ENCODE measurements around the gene GLP1R.

The GLP1R gene

GRCh38 chr6:39065561-39065960 is 17.0 kb downstream of the GLP1R start:
- WGBS, 2 experiments (ENCODE audit: insufficient coverage in 2 of 2), result 94 to 96% methylated on average over 8 of the region's 8 CpGs
- Histone ChIP-seq H3K27ac (ENCODE audit: low read depth, low read length, severe bottlenecking) (no peak overlapping the region), H3K9me3 (ENCODE audit: control insufficient read depth, low read length) (no peaks in the 10 kb centered on the region), H3K4me3 (ENCODE audit: extremely low read depth, insufficient read depth, low read length, poor library complexity, severe bottlenecking) (no peak overlapping the region), H3K4me1 (ENCODE audit: control insufficient read depth, insufficient read depth, low read length, poor library complexity, severe bottlenecking) (peaks cover 11% of the 10 kb centered on the region), H3K36me3 (ENCODE audit: control insufficient read depth, insufficient read depth, low read length) (no peaks in the 10 kb centered on the region)

- no peaks in the 10 kb centered on the region for H3K9me3 ChIP-seq (ENCODE audit: control insufficient read depth, low read length)
- no peak overlapping the region for H3K4me3 ChIP-seq (ENCODE audit: extremely low read depth, insufficient read depth, low read length, poor library complexity, severe bottlenecking)
- H3K36me3 ChIP-seq (ENCODE audit: control insufficient read depth, insufficient read depth, low read length), result no peaks in the 10 kb centered on the region
- H3K4me1 ChIP-seq (ENCODE audit: control insufficient read depth, insufficient read depth, low read length, poor library complexity, severe bottlenecking), result peaks cover 4% of the 10 kb centered on the region
- H3K27ac ChIP-seq (ENCODE audit: low read depth, low read length, severe bottlenecking), result no peak overlapping the region
- 75 to 81% methylated on average over 6 to 7 of the region's 7 CpGs for WGBS, 2 experiments (ENCODE audit: insufficient coverage in 2 of 2)
Measured at GRCh38 chr6:39068391-39068790, 19.8 kb downstream of the GLP1R start.

DNA sequence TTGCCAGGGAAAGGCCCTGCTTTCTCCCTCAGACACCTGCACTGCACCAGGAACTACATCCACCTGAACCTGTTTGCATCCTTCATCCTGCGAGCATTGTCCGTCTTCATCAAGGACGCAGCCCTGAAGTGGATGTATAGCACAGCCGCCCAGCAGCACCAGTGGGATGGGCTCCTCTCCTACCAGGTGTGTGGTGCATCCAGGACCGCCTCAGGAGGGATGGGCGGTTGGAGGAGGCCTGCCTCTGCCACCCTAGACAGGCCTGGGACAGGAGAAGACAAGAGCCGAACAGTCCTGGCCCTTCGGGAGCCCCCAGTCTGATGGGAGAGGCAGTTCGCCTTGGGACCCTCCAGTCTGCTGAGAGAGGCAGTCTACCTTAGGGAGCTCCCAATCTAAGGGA is 24.2 kb downstream of the GLP1R start:
- no peaks in the 10 kb centered on the region for H3K36me3 ChIP-seq (ENCODE audit: control insufficient read depth, insufficient read depth, low read length)
- no peaks in the 10 kb centered on the region for H3K9me3 ChIP-seq (ENCODE audit: control insufficient read depth, low read length)
- 86 to 90% methylated on average over 9 of the region's 9 CpGs for WGBS, 2 experiments (ENCODE audit: insufficient coverage in 2 of 2)
- no peak overlapping the region for H3K27ac ChIP-seq (ENCODE audit: low read depth, low read length, severe bottlenecking)
- H3K4me3 ChIP-seq (ENCODE audit: extremely low read depth, insufficient read depth, low read length, poor library complexity, severe bottlenecking), result no peak overlapping the region
- H3K4me1 ChIP-seq (ENCODE audit: control insufficient read depth, insufficient read depth, low read length, poor library complexity, severe bottlenecking), result no peaks in the 10 kb centered on the region

GRCh38 chr6:39073471-39074355 is 25.1 kb downstream of the GLP1R start:
- Histone ChIP-seq H3K36me3 (ENCODE audit: control insufficient read depth, insufficient read depth, low read length) (no peaks in the 10 kb centered on the region), H3K4me3 (ENCODE audit: extremely low read depth, insufficient read depth, low read length, poor library complexity, severe bottlenecking) (no peak overlapping the region), H3K9me3 (ENCODE audit: control insufficient read depth, low read length) (no peaks in the 10 kb centered on the region), H3K27ac (ENCODE audit: low read depth, low read length, severe bottlenecking) (no peak overlapping the region), H3K4me1 (ENCODE audit: control insufficient read depth, insufficient read depth, low read length, poor library complexity, severe bottlenecking) (no peaks in the 10 kb centered on the region)
- 93 to 96% methylated on average over 13 to 17 of the region's 17 CpGs for WGBS, 2 experiments (ENCODE audit: insufficient coverage in 2 of 2)

- Histone ChIP-seq H3K4me3 (ENCODE audit: extremely low read depth, insufficient read depth, low read length, poor library complexity, severe bottlenecking) (no peak overlapping the region), H3K36me3 (ENCODE audit: control insufficient read depth, insufficient read depth, low read length) (no peaks in the 10 kb centered on the region), H3K4me1 (ENCODE audit: control insufficient read depth, insufficient read depth, low read length, poor library complexity, severe bottlenecking) (no peaks in the 10 kb centered on the region), H3K27ac (ENCODE audit: low read depth, low read length, severe bottlenecking) (no peak overlapping the region), H3K9me3 (ENCODE audit: control insufficient read depth, low read length) (no peaks in the 10 kb centered on the region)
- WGBS, 2 experiments (ENCODE audit: insufficient coverage in 2 of 2), result 89 to 90% methylated on average over 3 to 9 of the region's 9 CpGs
Measured at GRCh38 chr6:39074486-39074885, 25.9 kb downstream of the GLP1R start.

DNA sequence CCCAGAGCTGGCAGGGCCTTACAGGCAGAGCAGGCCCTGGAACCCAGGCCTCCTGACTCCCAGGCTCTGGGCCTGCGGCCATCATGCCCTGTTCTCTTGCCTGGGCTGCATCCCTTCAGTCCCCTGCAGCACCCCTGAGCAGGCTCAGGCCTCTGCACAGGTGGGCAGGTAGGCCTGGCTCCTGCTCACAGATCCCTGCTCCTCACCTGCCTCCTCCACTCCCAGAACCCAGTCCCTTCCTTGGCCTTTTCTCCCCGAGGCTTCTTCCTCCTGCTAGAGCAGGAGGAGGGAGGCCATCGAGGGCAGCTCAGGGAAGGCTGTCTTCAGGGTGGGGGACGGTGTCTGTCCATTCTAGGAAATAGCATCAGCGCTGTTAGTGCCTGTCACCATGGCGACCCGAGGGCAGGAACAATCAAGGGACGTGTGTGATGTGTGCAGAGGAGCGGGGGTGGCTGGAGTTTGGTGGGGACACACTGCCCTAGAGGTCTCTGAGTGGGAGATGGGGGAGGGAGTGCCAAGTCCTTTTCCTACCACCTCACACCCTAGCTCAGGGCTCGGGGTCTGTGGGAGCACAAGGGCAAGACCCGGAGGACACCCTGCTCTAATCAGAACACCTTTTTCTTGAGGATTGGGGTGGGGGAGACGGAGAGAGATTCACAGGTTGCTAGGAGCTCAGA is 26.6 kb downstream of the GLP1R start:
- 67 to 91% methylated on average over 4 to 8 of the region's 12 CpGs for WGBS, 2 experiments (ENCODE audit: insufficient coverage in 2 of 2)
- H3K4me1 ChIP-seq (ENCODE audit: control insufficient read depth, insufficient read depth, low read length, poor library complexity, severe bottlenecking), result no peaks in the 10 kb centered on the region
- H3K4me3 ChIP-seq (ENCODE audit: extremely low read depth, insufficient read depth, low read length, poor library complexity, severe bottlenecking), result no peak overlapping the region
- H3K9me3 ChIP-seq (ENCODE audit: control insufficient read depth, low read length), result no peaks in the 10 kb centered on the region
- no peak overlapping the region for H3K27ac ChIP-seq (ENCODE audit: low read depth, low read length, severe bottlenecking)
- H3K36me3 ChIP-seq (ENCODE audit: control insufficient read depth, insufficient read depth, low read length), result no peaks in the 10 kb centered on the region

- 88 to 91% methylated on average over 9 of the region's 11 CpGs for WGBS, 2 experiments (ENCODE audit: insufficient coverage in 2 of 2)
- Histone ChIP-seq H3K9me3 (ENCODE audit: control insufficient read depth, low read length) (no peaks in the 10 kb centered on the region), H3K36me3 (ENCODE audit: control insufficient read depth, insufficient read depth, low read length) (no peaks in the 10 kb centered on the region), H3K27ac (ENCODE audit: low read depth, low read length, severe bottlenecking) (no peak overlapping the region), H3K4me1 (ENCODE audit: control insufficient read depth, insufficient read depth, low read length, poor library complexity, severe bottlenecking) (no peaks in the 10 kb centered on the region), H3K4me3 (ENCODE audit: extremely low read depth, insufficient read depth, low read length, poor library complexity, severe bottlenecking) (no peak overlapping the region)
Measured at GRCh38 chr6:39075807-39076622, 27.4 kb downstream of the GLP1R start.

- H3K27ac ChIP-seq (ENCODE audit: low read depth, low read length, severe bottlenecking), result no peak overlapping the region
- 94% methylated on average over 4 to 5 of the region's 9 CpGs for WGBS, 2 experiments (ENCODE audit: insufficient coverage in 2 of 2)
- no peaks in the 10 kb centered on the region for H3K4me1 ChIP-seq (ENCODE audit: control insufficient read depth, insufficient read depth, low read length, poor library complexity, severe bottlenecking)
- no peaks in the 10 kb centered on the region for H3K9me3 ChIP-seq (ENCODE audit: control insufficient read depth, low read length)
- no peaks in the 10 kb centered on the region for H3K36me3 ChIP-seq (ENCODE audit: control insufficient read depth, insufficient read depth, low read length)
- H3K4me3 ChIP-seq (ENCODE audit: extremely low read depth, insufficient read depth, low read length, poor library complexity, severe bottlenecking), result no peak overlapping the region
Measured at GRCh38 chr6:39076623-39077535, 28.3 kb downstream of the GLP1R start.

DNA sequence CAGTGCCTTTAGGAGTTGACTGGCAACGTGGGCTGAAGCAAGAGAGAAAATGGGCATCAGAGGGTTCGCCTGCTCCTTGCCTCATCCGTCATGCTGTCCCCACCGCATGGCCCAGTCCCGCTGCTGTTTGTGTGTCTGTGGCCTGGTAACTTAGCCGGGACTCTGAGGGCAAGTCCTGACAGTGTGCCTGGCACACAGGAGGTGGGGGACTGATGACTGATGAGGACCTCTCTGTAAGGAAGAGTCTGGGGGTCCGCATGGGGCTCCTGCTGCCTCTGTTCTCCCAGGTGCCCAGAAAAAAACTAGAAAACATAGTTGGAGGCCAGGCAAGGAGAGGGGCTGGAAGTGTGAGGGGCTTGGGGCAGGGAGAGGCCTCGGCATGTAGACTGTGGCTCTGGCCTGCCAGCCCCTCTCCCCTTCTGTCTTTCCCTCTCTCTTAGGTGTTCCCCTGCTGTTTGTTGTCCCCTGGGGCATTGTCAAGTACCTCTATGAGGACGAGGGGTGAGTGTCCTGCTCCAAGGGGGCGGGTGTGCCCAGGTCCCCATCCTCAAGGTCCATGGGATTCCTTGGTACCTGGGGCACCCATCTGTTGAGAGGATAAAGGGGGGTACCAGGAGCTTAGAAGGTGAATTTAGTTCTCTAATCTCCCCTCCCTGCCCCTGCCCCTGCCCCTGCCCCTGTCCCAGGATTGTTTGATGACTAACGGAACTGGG is 29.5 kb downstream of the GLP1R start:
- Histone ChIP-seq H3K9me3 (ENCODE audit: control insufficient read depth, low read length) (no peaks in the 10 kb centered on the region), H3K4me3 (ENCODE audit: extremely low read depth, insufficient read depth, low read length, poor library complexity, severe bottlenecking) (no peak overlapping the region), H3K27ac (ENCODE audit: low read depth, low read length, severe bottlenecking) (no peak overlapping the region), H3K36me3 (ENCODE audit: control insufficient read depth, insufficient read depth, low read length) (no peaks in the 10 kb centered on the region), H3K4me1 (ENCODE audit: control insufficient read depth, insufficient read depth, low read length, poor library complexity, severe bottlenecking) (no peaks in the 10 kb centered on the region)
- 88 to 90% methylated on average over 8 to 9 of the region's 11 CpGs for WGBS, 2 experiments (ENCODE audit: insufficient coverage in 2 of 2)

All from mesodermal cell (in vitro differentiated cells).